ENCODE measurements around the gene ZNF91. TPM values are rescaled to one million over a fixed set of nuclear protein-coding genes. Genes with fewer than 3 reads are reported as not detected.
"Not testable (repeated sequence)": the region's sequence is repeated elsewhere in the genome, so short reads cannot be mapped to it uniquely, and the experiment has no call there.

The ZNF91 gene
- total RNA-seq, 1 donor from 2014 or later, result 31.7 TPM

- no peaks in the 10 kb centered on the region for H3K4me1 Mint-ChIP-seq (ENCODE audit: unreplicated experiment)
- no peak overlapping the region for H3K4me3 Mint-ChIP-seq (ENCODE audit: unreplicated experiment)
- no peaks in the 10 kb centered on the region for H3K36me3 Mint-ChIP-seq (ENCODE audit: unreplicated experiment)
- H3K27me3 Mint-ChIP-seq (ENCODE audit: unreplicated experiment), result no peaks in the 10 kb centered on the region
- TF ChIP-seq CTCF (IDR thresholded peaks at IDR 0.05), result no peak
- H3K27ac Mint-ChIP-seq (ENCODE audit: unreplicated experiment), result no peak overlapping the region
- DNase-seq (ENCODE audit: extremely low spot score, unreplicated experiment), result no peak
- H3K9me3 Mint-ChIP-seq (ENCODE audit: unreplicated experiment), result peaks cover 28% of the 10 kb centered on the region
Observed at GRCh38 chr19:23294141-23294540, 101.1 kb downstream of the ZNF91 start.

- H3K4me1 Mint-ChIP-seq (ENCODE audit: unreplicated experiment); H3K4me3 Mint-ChIP-seq (ENCODE audit: unreplicated experiment); H3K36me3 Mint-ChIP-seq (ENCODE audit: unreplicated experiment); H3K27ac Mint-ChIP-seq (ENCODE audit: unreplicated experiment); DNase-seq (ENCODE audit: extremely low spot score, unreplicated experiment); H3K27me3 Mint-ChIP-seq (ENCODE audit: unreplicated experiment): not testable (repeated sequence)
- H3K9me3 Mint-ChIP-seq (ENCODE audit: unreplicated experiment), result peaks cover 30% of the 10 kb centered on the region
Observed at GRCh38 chr19:23289966-23290365, 105.3 kb downstream of the ZNF91 start.

Other genes with a start within 250 kb of the ZNF91 start
- 3.2 and 3.4 TPM in 2 replicates for gene ZNF724, start 145.1 kb downstream of the ZNF91 start, total RNA-seq